ENCODE results near the gene BTBD9. TPM values are rescaled to one million over a fixed set of nuclear protein-coding genes. Genes with fewer than 3 reads are reported as not detected.
A peak's percentile ranks its signal among the peaks of the same experiment; 100 is the strongest.

BTBD9 gene
- total and polyA plus RNA-seq, 2 of the 13 experiments (the other 11 are each of a cell fraction or from before 2014, with no cell fraction given): 1.2 to 3.0 TPM

DNA sequence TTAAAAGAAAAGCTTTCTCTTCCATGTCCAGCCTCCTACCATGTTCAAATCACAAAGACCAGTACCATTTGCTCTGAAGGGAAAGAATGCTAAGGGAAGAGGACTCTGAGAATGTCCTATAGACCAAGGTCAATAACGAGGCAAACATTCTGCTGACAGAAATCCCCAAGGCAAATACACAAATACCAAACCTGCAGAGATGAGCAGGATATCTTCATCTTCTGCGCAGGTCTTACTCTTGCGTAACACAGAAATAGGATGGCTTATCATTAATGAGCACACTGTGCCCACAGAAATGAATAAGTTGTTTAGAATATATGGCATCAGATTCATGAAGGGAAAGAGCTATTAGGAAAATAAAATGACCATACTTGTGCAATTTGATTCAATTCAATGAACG, 137.3 kb downstream of the BTBD9 start:
- peak; percentile 88 for FAIRE-seq
- TF ChIP-seq ZNF296 (CRISPR knock-in tag; conservative IDR thresholded peaks at IDR 0.05): no peak
- TF ChIP-seq ZNF775 (CRISPR knock-in tag; IDR thresholded peaks at IDR 0.05; ENCODE audit: borderline replicate concordance): no peak
- peak; percentile 70; the same call in 1 of the 2 replicates for TF ChIP-seq PITX1 (CRISPR knock-in tag; IDR thresholded peaks at IDR 0.05)
- TF ChIP-seq RARA (CRISPR knock-in tag; IDR thresholded peaks at IDR 0.05): peak; percentile 24; the same call in 1 of the 2 replicates
- TF ChIP-seq, protein P1, sequence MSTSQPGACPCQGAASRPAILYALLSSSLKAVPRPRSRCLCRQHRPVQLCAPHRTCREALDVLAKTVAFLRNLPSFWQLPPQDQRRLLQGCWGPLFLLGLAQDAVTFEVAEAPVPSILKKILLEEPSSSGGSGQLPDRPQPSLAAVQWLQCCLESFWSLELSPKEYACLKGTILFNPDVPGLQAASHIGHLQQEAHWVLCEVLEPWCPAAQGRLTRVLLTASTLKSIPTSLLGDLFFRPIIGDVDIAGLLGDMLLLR (CRISPR knock-in tag; IDR thresholded peaks at IDR 0.05): no peak
- TF ChIP-seq ZNF160 (CRISPR knock-in tag; IDR thresholded peaks at IDR 0.05): no peak
- TF ChIP-seq, protein P2, sequence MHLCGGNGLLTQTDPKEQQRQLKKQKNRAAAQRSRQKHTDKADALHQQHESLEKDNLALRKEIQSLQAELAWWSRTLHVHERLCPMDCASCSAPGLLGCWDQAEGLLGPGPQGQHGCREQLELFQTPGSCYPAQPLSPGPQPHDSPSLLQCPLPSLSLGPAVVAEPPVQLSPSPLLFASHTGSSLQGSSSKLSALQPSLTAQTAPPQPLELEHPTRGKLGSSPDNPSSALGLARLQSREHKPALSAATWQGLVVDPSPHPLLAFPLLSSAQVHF (CRISPR knock-in tag; IDR thresholded peaks at IDR 0.05): no peak
- peak; percentile 96 for TF ChIP-seq CEBPG (CRISPR knock-in tag; IDR thresholded peaks at IDR 0.05)
- 0 out of 2 replicates have a peak, but pooled peaks have one; percentile 23 for TF ChIP-seq ONECUT2 (CRISPR knock-in tag; IDR thresholded peaks at IDR 0.05)
- peak; percentile 41; the same call in 1 of the 2 replicates for TF ChIP-seq HNF4G (IDR thresholded peaks at IDR 0.05; ENCODE audit: borderline replicate concordance, low read depth, low read length)
- TF ChIP-seq HNF4G (CRISPR knock-in tag; IDR thresholded peaks at IDR 0.05; ENCODE audit: borderline replicate concordance, low read depth): no peak
- no peak for TF ChIP-seq MAF1 (CRISPR knock-in tag; IDR thresholded peaks at IDR 0.05; ENCODE audit: borderline replicate concordance)
- TF ChIP-seq PAX8 (CRISPR knock-in tag; IDR thresholded peaks at IDR 0.05; ENCODE audit: borderline replicate concordance): no peak
- TF ChIP-seq, protein P3, sequence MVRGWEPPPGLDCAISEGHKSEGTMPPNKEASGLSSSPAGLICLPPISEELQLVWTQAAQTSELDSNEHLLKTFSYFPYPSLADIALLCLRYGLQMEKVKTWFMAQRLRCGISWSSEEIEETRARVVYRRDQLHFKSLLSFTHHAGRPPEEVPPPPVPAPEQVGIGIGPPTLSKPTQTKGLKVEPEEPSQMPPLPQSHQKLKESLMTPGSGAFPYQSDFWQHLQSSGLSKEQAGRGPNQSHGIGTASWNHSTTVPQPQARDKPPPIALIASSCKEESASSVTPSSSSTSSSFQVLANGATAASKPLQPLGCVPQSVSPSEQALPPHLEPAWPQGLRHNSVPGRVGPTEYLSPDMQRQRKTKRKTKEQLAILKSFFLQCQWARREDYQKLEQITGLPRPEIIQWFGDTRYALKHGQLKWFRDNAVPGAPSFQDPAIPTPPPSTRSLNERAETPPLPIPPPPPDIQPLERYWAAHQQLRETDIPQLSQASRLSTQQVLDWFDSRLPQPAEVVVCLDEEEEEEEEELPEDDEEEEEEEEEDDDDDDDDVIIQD (CRISPR knock-in tag; IDR thresholded peaks at IDR 0.05; ENCODE audit: low read depth): peak; percentile 76; the same call in 1 of the 2 replicates
- no peak for TF ChIP-seq ZNF12 (CRISPR knock-in tag; IDR thresholded peaks at IDR 0.05)
- no peak for TF ChIP-seq MTF1 (CRISPR knock-in tag; IDR thresholded peaks at IDR 0.05)
- peak; percentile 87 for TF ChIP-seq HNF4A (CRISPR knock-in tag; IDR thresholded peaks at IDR 0.05)
- TF ChIP-seq SP140L (CRISPR knock-in tag; IDR thresholded peaks at IDR 0.05; ENCODE audit: borderline replicate concordance): 0 out of 2 replicates have a peak, but pooled peaks have one; percentile 71
- peak; percentile 51; the same call in 1 of the 2 replicates for TF ChIP-seq ETV5 (CRISPR knock-in tag; IDR thresholded peaks at IDR 0.05; ENCODE audit: borderline replicate concordance)
- TF ChIP-seq HOXA7 (CRISPR knock-in tag; IDR thresholded peaks at IDR 0.05): no peak
- TF ChIP-seq EP300 (IDR thresholded peaks at IDR 0.05; ENCODE audit: low read depth in 2 of 2, low read length in 2 of 2): peak in 1 of 2 experiments; percentile 70; a peak in 3 of 4 replicates
- no peak for TF ChIP-seq EP300 (CRISPR knock-in tag; IDR thresholded peaks at IDR 0.05; ENCODE audit: borderline replicate concordance)
- no peak for TF ChIP-seq ZNF768 (CRISPR knock-in tag; IDR thresholded peaks at IDR 0.05)
- no peak for TF ChIP-seq ZNF329 (CRISPR knock-in tag; IDR thresholded peaks at IDR 0.05; ENCODE audit: low read depth)
- TF ChIP-seq ZNF431 (CRISPR knock-in tag; IDR thresholded peaks at IDR 0.05; ENCODE audit: borderline replicate concordance, low read depth): no peak
- TF ChIP-seq CEBPB (IDR thresholded peaks at IDR 0.05; ENCODE audit: borderline replicate concordance, low read depth, low read length): peak; percentile 98

More for the DNA sequence above, 137.3 kb downstream of the BTBD9 start:
- no peak overlapping the region for H3K4me2 ChIP-seq (ENCODE audit: low read depth, low read length)
- peak; percentile 97 for ATAC-seq
- no peak overlapping the region for H2AFZ ChIP-seq (ENCODE audit: low read length)
- intact Hi-C loops (cut with micrococcal nuclease; ENCODE audit: unreplicated experiment) (no loop called here), in situ Hi-C loops (cut with HindIII; ENCODE audit: extremely low pct_ligation_motif_present, low pct_unique_long_range_greater_than_20kb) (no loop called here)
- H3K9me3 ChIP-seq (ENCODE audit: low read length): no peaks in the 10 kb centered on the region
- no peak overlapping the region for H3K9ac ChIP-seq (ENCODE audit: insufficient read depth, low read depth, low read length)
- BruUV-seq (replicated peaks): no TSS peak
- H4K20me1 ChIP-seq (ENCODE audit: insufficient read depth, low read length): no peaks in the 10 kb centered on the region
- WGBS (ENCODE audit: low lambda C conversion rate): 6% methylated on average over 4 of the region's 4 CpGs
- ChIA-PET CTCF (ENCODE audit: low intra/inter-chr PET ratio, low total read pairs) (no interaction called here), POLR2A (no interaction called here)
- H3K4me1 ChIP-seq (ENCODE audit: insufficient read depth, low read length): peaks cover 30% of the 10 kb centered on the region
- no peak overlapping the region for H3K27ac ChIP-seq (ENCODE audit: extremely low read length, insufficient read depth, low read length)
- H3K4me3 ChIP-seq (replicated peaks in 1 of 3; ENCODE audit: insufficient read depth in 1 of 3, low read depth in 2 of 3, low read length in 3 of 3): no peak overlapping the region
- no peaks in the 10 kb centered on the region for H3K27me3 ChIP-seq (ENCODE audit: control insufficient read depth in 1 of 2, insufficient read depth in 2 of 2, low read length in 2 of 2)
- H3K79me2 ChIP-seq (ENCODE audit: insufficient read depth, low read length): no peaks in the 10 kb centered on the region
- no peaks in the 10 kb centered on the region for H3K36me3 ChIP-seq (replicated peaks in 1 of 2; ENCODE audit: control insufficient read depth in 1 of 2, insufficient read depth in 2 of 2, low read length in 2 of 2)
- peak; percentile 84 for DNase-seq (ENCODE audit: low spot score)
